Measurements from ENCODE around the gene ATXN10.

The ATXN10 gene

DNA sequence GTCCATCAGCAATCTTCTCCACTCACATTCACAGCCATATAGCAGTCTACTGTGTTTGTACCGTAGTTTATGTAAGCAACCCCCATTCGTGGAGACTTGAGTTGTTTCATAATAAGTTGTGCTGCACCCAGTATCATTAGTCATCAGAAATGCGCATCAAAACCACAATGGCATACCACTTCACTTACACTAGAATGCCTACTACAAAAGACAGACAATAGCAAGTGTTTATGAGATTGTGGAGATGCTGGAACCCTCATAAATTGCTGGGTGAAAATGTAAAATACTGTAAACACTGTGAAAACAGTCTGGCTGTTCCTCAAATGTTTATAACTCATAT is 133.3 kb downstream of the ATXN10 start:
- TF ChIP-seq, protein P1, sequence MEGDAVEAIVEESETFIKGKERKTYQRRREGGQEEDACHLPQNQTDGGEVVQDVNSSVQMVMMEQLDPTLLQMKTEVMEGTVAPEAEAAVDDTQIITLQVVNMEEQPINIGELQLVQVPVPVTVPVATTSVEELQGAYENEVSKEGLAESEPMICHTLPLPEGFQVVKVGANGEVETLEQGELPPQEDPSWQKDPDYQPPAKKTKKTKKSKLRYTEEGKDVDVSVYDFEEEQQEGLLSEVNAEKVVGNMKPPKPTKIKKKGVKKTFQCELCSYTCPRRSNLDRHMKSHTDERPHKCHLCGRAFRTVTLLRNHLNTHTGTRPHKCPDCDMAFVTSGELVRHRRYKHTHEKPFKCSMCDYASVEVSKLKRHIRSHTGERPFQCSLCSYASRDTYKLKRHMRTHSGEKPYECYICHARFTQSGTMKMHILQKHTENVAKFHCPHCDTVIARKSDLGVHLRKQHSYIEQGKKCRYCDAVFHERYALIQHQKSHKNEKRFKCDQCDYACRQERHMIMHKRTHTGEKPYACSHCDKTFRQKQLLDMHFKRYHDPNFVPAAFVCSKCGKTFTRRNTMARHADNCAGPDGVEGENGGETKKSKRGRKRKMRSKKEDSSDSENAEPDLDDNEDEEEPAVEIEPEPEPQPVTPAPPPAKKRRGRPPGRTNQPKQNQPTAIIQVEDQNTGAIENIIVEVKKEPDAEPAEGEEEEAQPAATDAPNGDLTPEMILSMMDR (IDR thresholded peaks at IDR 0.05), result no peak

GRCh38 chr22:45805413-45805812 is 133.8 kb downstream of the ATXN10 start:
- TF ChIP-seq, protein P1 (IDR thresholded peaks at IDR 0.05), result no peak

GRCh38 chr22:45807156-45807915 is 135.7 kb downstream of the ATXN10 start:
- TF ChIP-seq, protein P1 (IDR thresholded peaks at IDR 0.05), result no peak

- TF ChIP-seq, protein P1 (IDR thresholded peaks at IDR 0.05), result no peak
Measured at GRCh38 chr22:45812910-45813309, 141.3 kb downstream of the ATXN10 start.

DNA sequence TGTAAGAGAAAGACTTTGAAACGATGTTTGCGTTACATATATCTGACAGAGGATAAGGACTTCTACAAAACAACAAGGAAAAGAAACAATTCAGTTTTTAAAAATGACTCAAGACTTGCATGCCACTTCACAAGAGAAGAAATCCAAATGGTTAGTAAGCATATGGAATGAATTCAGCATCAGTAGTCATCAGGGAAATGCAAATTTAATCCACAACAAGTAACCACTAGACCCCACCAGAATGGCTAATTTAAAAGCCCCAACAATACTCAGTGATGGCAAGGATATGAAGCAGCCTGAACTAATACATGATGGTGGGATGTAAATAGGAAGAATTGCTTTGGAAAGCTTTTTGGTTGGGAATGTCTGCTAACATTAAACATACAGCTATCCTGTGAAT is 142.6 kb downstream of the ATXN10 start:
- TF ChIP-seq, protein P1 (IDR thresholded peaks at IDR 0.05), result no peak

GRCh38 chr22:45816776-45817175 is 145.1 kb downstream of the ATXN10 start:
- TF ChIP-seq, protein P1 (IDR thresholded peaks at IDR 0.05), result no peak

GRCh38 chr22:45817745-45818423 is 146.2 kb downstream of the ATXN10 start:
- TF ChIP-seq, protein P1 (IDR thresholded peaks at IDR 0.05), result no peak

Measured in LNCAP (cell line).